GM13976 (cell line): ENCODE data around the gene APLNR.

Experiments used
- DNase-seq: peaks from one replicate; pipeline ENCODE4 v3.0.0; 2012; ENCODE audit warnings: low spot score
- CTCF ChIP-seq: IDR thresholded peaks from 2 replicates; pipeline ENCODE4 v1.5.1; 2012; ENCODE audit warnings: borderline replicate concordance, mild to moderate bottlenecking; ENCODE audit not compliant: insufficient read depth; ENCODE audit errors: extremely low read depth, missing control alignments, control extremely low read depth
- in situ Hi-C: fragments of 300-500 bp; cut with MboI; formaldehyde crosslinking; loops from one replicate; pipeline ENCODE4 v1.12.0; 2022; ENCODE audit warnings: low sequenced_read_pairs, mixed read lengths, inconsistent platforms; ENCODE audit not compliant: unreplicated experiment

Gene APLNR

GRCh38 chr11:57276971-57277675, 40.1 kb upstream of the APLNR start:
- no peak for TF ChIP-seq CTCF
- no peak for DNase-seq
- in situ Hi-C loops, result no loop called here

GRCh38 chr11:57276169-57276970, 39.3 kb upstream of the APLNR start:
- TF ChIP-seq CTCF, result no peak
- no peak for DNase-seq
- in situ Hi-C loops, result no loop called here

GRCh38 chr11:57275582-57275981, 38.5 kb upstream of the APLNR start:
- in situ Hi-C loops, result no loop called here
- no peak for TF ChIP-seq CTCF
- no peak for DNase-seq

GRCh38 chr11:57274904-57275498, 38.0 kb upstream of the APLNR start:
- in situ Hi-C loops, result no loop called here

GRCh38 chr11:57273448-57274058, 36.5 kb upstream of the APLNR start:
- TF ChIP-seq CTCF, result no peak
- in situ Hi-C loops, result no loop called here
- DNase-seq, result no peak

More at GRCh38 chr11:57274904-57275498, 38.0 kb upstream of the APLNR start:
- no peak for TF ChIP-seq CTCF
- no peak for DNase-seq

- in situ Hi-C loops, result no loop called here
- TF ChIP-seq CTCF, result no peak
- DNase-seq, result no peak
Observed at GRCh38 chr11:57269571-57270021, 32.5 kb upstream of the APLNR start.
